ENCODE data around the gene PODXL.
"Not testable (repeated sequence)": the region's sequence is repeated elsewhere in the genome, so short reads cannot be mapped to it uniquely, and the experiment has no call there.

The PODXL gene

GRCh38 chr7:131524115-131524514 lies 32.3 kb downstream of the PODXL start:
- Histone ChIP-seq H3K4me1 (ENCODE audit: control insufficient read depth, insufficient read depth, low read length, unreplicated experiment) (peaks cover 9% of the 10 kb centered on the region), H3K4me3 (ENCODE audit: low read depth, low read length) (no peak overlapping the region), H3K27me3 (ENCODE audit: insufficient read depth, low read length) (no peaks in the 10 kb centered on the region), H3K79me2 (ENCODE audit: control insufficient read depth, insufficient read depth, low read length, unreplicated experiment) (no peaks in the 10 kb centered on the region), H3K36me3 (ENCODE audit: insufficient read depth, low read length) (no peaks in the 10 kb centered on the region), H2AFZ (ENCODE audit: low read length, unreplicated experiment) (no peak overlapping the region), H3K27ac (ENCODE audit: low read depth, low read length) (no peak overlapping the region)

- Histone ChIP-seq H3K36me3 (ENCODE audit: insufficient read depth, low read length) (no peaks in the 10 kb centered on the region), H3K27ac (ENCODE audit: low read depth, low read length) (peak overlapping the region; percentile 5; the same call in 1 of the 2 replicates), H3K27me3 (ENCODE audit: insufficient read depth, low read length) (no peaks in the 10 kb centered on the region), H3K79me2 (ENCODE audit: control insufficient read depth, insufficient read depth, low read length, unreplicated experiment) (no peaks in the 10 kb centered on the region), H3K4me3 (ENCODE audit: low read depth, low read length) (peak overlapping the region; percentile 74), H2AFZ (ENCODE audit: low read length, unreplicated experiment) (peak overlapping the region; percentile 78), H3K4me1 (ENCODE audit: control insufficient read depth, insufficient read depth, low read length, unreplicated experiment) (peaks cover 9% of the 10 kb centered on the region)
Measured at GRCh38 chr7:131522325-131522930, 34.0 kb downstream of the PODXL start.

- Histone ChIP-seq H3K27ac (ENCODE audit: low read depth, low read length) (no peak overlapping the region), H2AFZ (ENCODE audit: low read length, unreplicated experiment) (no peak overlapping the region), H3K79me2 (ENCODE audit: control insufficient read depth, insufficient read depth, low read length, unreplicated experiment) (no peaks in the 10 kb centered on the region), H3K36me3 (ENCODE audit: insufficient read depth, low read length) (no peaks in the 10 kb centered on the region), H3K27me3 (ENCODE audit: insufficient read depth, low read length) (no peaks in the 10 kb centered on the region), H3K4me1 (ENCODE audit: control insufficient read depth, insufficient read depth, low read length, unreplicated experiment) (peaks cover 9% of the 10 kb centered on the region), H3K4me3 (ENCODE audit: low read depth, low read length) (no peak overlapping the region)
Measured at GRCh38 chr7:131521651-131522163, 34.7 kb downstream of the PODXL start.

GRCh38 chr7:131518626-131519025 lies 37.8 kb downstream of the PODXL start:
- no peak overlapping the region for H2AFZ ChIP-seq (ENCODE audit: low read length, unreplicated experiment)
- H3K36me3 ChIP-seq (ENCODE audit: insufficient read depth, low read length) = no peaks in the 10 kb centered on the region
- no peak overlapping the region for H3K4me3 ChIP-seq (ENCODE audit: low read depth, low read length)
- H3K79me2 ChIP-seq (ENCODE audit: control insufficient read depth, insufficient read depth, low read length, unreplicated experiment) = no peaks in the 10 kb centered on the region
- H3K27me3 ChIP-seq (ENCODE audit: insufficient read depth, low read length) = no peaks in the 10 kb centered on the region
- H3K4me1 ChIP-seq (ENCODE audit: control insufficient read depth, insufficient read depth, low read length, unreplicated experiment) = peaks cover 5% of the 10 kb centered on the region
- H3K27ac ChIP-seq (ENCODE audit: low read depth, low read length) = no peak overlapping the region

- no peaks in the 10 kb centered on the region for H3K79me2 ChIP-seq (ENCODE audit: control insufficient read depth, insufficient read depth, low read length, unreplicated experiment)
- H3K4me3 ChIP-seq (ENCODE audit: low read depth, low read length) = no peak overlapping the region
- H3K27ac ChIP-seq (ENCODE audit: low read depth, low read length) = no peak overlapping the region
- peaks cover 4% of the 10 kb centered on the region for H3K4me1 ChIP-seq (ENCODE audit: control insufficient read depth, insufficient read depth, low read length, unreplicated experiment)
- no peak overlapping the region for H2AFZ ChIP-seq (ENCODE audit: low read length, unreplicated experiment)
- H3K36me3 ChIP-seq (ENCODE audit: insufficient read depth, low read length) = no peaks in the 10 kb centered on the region
- H3K27me3 ChIP-seq (ENCODE audit: insufficient read depth, low read length) = no peaks in the 10 kb centered on the region
Measured at GRCh38 chr7:131517218-131517923, 39.1 kb downstream of the PODXL start.

- not testable (repeated sequence) for H3K4me1 ChIP-seq (ENCODE audit: control insufficient read depth, insufficient read depth, low read length, unreplicated experiment); H3K27me3 ChIP-seq (ENCODE audit: insufficient read depth, low read length); H2AFZ ChIP-seq (ENCODE audit: low read length, unreplicated experiment); H3K36me3 ChIP-seq (ENCODE audit: insufficient read depth, low read length); H3K27ac ChIP-seq (ENCODE audit: low read depth, low read length); H3K79me2 ChIP-seq (ENCODE audit: control insufficient read depth, insufficient read depth, low read length, unreplicated experiment); H3K4me3 ChIP-seq (ENCODE audit: low read depth, low read length)
Measured at GRCh38 chr7:131515471-131515870, 41.0 kb downstream of the PODXL start.

GRCh38 chr7:131513245-131514061 lies 43.0 kb downstream of the PODXL start:
- H3K79me2 ChIP-seq (ENCODE audit: control insufficient read depth, insufficient read depth, low read length, unreplicated experiment) = no peaks in the 10 kb centered on the region
- H3K4me3 ChIP-seq (ENCODE audit: low read depth, low read length) = no peak overlapping the region
- peaks cover 4% of the 10 kb centered on the region for H3K4me1 ChIP-seq (ENCODE audit: control insufficient read depth, insufficient read depth, low read length, unreplicated experiment)
- H3K27me3 ChIP-seq (ENCODE audit: insufficient read depth, low read length) = no peaks in the 10 kb centered on the region
- no peak overlapping the region for H2AFZ ChIP-seq (ENCODE audit: low read length, unreplicated experiment)
- H3K27ac ChIP-seq (ENCODE audit: low read depth, low read length) = no peak overlapping the region
- H3K36me3 ChIP-seq (ENCODE audit: insufficient read depth, low read length) = no peaks in the 10 kb centered on the region

- no peaks in the 10 kb centered on the region for H3K79me2 ChIP-seq (ENCODE audit: control insufficient read depth, insufficient read depth, low read length, unreplicated experiment)
- no peak overlapping the region for H3K27ac ChIP-seq (ENCODE audit: low read depth, low read length)
- H3K27me3 ChIP-seq (ENCODE audit: insufficient read depth, low read length) = no peaks in the 10 kb centered on the region
- no peaks in the 10 kb centered on the region for H3K36me3 ChIP-seq (ENCODE audit: insufficient read depth, low read length)
- H2AFZ ChIP-seq (ENCODE audit: low read length, unreplicated experiment) = no peak overlapping the region
- peaks cover 4% of the 10 kb centered on the region for H3K4me1 ChIP-seq (ENCODE audit: control insufficient read depth, insufficient read depth, low read length, unreplicated experiment)
- no peak overlapping the region for H3K4me3 ChIP-seq (ENCODE audit: low read depth, low read length)
Measured at GRCh38 chr7:131511774-131512535, 44.5 kb downstream of the PODXL start.

- Histone ChIP-seq H3K4me3 (ENCODE audit: low read depth, low read length) (no peak overlapping the region), H3K4me1 (ENCODE audit: control insufficient read depth, insufficient read depth, low read length, unreplicated experiment) (peaks cover 4% of the 10 kb centered on the region), H2AFZ (ENCODE audit: low read length, unreplicated experiment) (no peak overlapping the region), H3K36me3 (ENCODE audit: insufficient read depth, low read length) (no peaks in the 10 kb centered on the region), H3K27me3 (ENCODE audit: insufficient read depth, low read length) (no peaks in the 10 kb centered on the region), H3K79me2 (ENCODE audit: control insufficient read depth, insufficient read depth, low read length, unreplicated experiment) (no peaks in the 10 kb centered on the region), H3K27ac (ENCODE audit: low read depth, low read length) (no peak overlapping the region)
Measured at GRCh38 chr7:131511071-131511470, 45.4 kb downstream of the PODXL start.

- H3K36me3 ChIP-seq (ENCODE audit: insufficient read depth, low read length) = no peaks in the 10 kb centered on the region
Measured at GRCh38 chr7:131509781-131510180, 46.6 kb downstream of the PODXL start.

More at GRCh38 chr7:131509781-131510180, 46.6 kb downstream of the PODXL start:
- Histone ChIP-seq H3K27ac (ENCODE audit: low read depth, low read length) (no peak overlapping the region), H3K79me2 (ENCODE audit: control insufficient read depth, insufficient read depth, low read length, unreplicated experiment) (no peaks in the 10 kb centered on the region), H3K4me1 (ENCODE audit: control insufficient read depth, insufficient read depth, low read length, unreplicated experiment) (peaks cover 4% of the 10 kb centered on the region), H3K27me3 (ENCODE audit: insufficient read depth, low read length) (no peaks in the 10 kb centered on the region), H3K4me3 (ENCODE audit: low read depth, low read length) (no peak overlapping the region), H2AFZ (ENCODE audit: low read length, unreplicated experiment) (no peak overlapping the region)
